GM23248 (cell line): ENCODE measurements around the gene MIA2.

Experiments used
- EZH2 ChIP-seq: fragments of 200-600 bp; sonication (generic); IDR thresholded peaks from 2 replicates; pipeline ENCODE4 v1.6.1; 2018; ENCODE audit warnings: antibody characterized with exemption, mild to moderate bottlenecking; ENCODE audit not compliant: insufficient read depth, poor library complexity, severe bottlenecking
- EZH2phosphoT487 ChIP-seq: fragments of 200-600 bp; sonication (generic); IDR thresholded peaks from 2 replicates; pipeline ENCODE4 v1.6.1; 2018; ENCODE audit warnings: antibody characterized with exemption, moderate library complexity, mild to moderate bottlenecking, low read depth; ENCODE audit not compliant: insufficient read depth

DNA sequence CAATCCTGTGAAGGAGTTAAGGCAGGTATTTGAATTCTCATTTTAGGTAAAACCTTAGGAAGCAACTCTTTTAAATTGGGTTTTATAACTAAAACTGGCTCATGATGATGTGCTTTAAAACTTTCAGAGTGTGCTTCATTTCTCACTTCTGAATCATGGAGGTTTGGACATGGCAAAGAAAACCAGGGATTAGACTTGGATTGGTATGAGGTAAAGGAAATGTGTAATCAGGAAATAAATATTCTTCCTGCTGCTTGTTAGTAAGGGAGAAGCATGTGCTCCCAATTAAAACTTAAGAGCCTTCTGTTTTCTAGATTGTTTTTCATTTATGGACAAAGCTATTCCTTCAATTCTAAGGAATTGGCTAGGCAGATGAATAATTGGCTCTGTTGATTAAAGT, 141.1 kb downstream of the MIA2 start:
- TF ChIP-seq EZH2 (no peak), EZH2phosphoT487 (no peak)
